ENCODE measurements around the gene CDYL2. TPM values are rescaled to one million over a fixed set of nuclear protein-coding genes. Genes with fewer than 3 reads are reported as not detected.
"Not testable (repeated sequence)": the region's sequence is repeated elsewhere in the genome, so short reads cannot be mapped to it uniquely, and the experiment has no call there.

CDYL2 gene
- total RNA-seq, 2 donors from 2014 or later, result 4.6 to 20.4 TPM

DNA sequence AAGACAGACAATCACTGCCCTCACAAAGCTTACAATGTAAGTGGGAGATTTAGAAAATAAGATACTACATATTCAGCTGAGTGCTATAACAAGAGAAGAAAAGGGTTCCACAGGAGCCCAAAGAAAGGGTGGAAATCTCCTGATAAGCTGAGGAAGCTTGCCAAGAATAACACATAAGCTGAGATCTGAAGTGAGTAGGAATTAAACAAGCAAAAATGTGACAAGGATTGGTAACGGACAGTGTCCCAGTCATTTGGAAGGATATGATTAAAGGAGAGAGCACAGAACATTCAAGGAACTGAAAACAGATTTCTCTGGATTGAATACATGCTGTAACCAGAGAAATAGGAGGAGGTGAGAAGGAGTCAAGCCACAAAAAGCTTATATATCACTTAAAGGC is 13.0 kb downstream of the CDYL2 start:
- Histone ChIP-seq H3K9me3 (no peaks in the 10 kb centered on the region), H3K27ac (no peak overlapping the region), H3K4me3 (no peak overlapping the region), H3K4me1 (ENCODE audit: control insufficient read depth in 1 of 2, low read depth in 2 of 2) (peaks cover 0 to 7% of the 10 kb centered on the region in 2 donors), H3K36me3 (no peaks in the 10 kb centered on the region), H3K27me3 (replicated peaks; ENCODE audit: insufficient read depth) (no peaks in the 10 kb centered on the region)
- ATAC-seq (ENCODE audit: insufficient number of reproducible peaks, low FRiP score, low read depth) (no peak), DNase-seq (ENCODE audit: low spot score) (no peak)
- TF ChIP-seq, protein P1, sequence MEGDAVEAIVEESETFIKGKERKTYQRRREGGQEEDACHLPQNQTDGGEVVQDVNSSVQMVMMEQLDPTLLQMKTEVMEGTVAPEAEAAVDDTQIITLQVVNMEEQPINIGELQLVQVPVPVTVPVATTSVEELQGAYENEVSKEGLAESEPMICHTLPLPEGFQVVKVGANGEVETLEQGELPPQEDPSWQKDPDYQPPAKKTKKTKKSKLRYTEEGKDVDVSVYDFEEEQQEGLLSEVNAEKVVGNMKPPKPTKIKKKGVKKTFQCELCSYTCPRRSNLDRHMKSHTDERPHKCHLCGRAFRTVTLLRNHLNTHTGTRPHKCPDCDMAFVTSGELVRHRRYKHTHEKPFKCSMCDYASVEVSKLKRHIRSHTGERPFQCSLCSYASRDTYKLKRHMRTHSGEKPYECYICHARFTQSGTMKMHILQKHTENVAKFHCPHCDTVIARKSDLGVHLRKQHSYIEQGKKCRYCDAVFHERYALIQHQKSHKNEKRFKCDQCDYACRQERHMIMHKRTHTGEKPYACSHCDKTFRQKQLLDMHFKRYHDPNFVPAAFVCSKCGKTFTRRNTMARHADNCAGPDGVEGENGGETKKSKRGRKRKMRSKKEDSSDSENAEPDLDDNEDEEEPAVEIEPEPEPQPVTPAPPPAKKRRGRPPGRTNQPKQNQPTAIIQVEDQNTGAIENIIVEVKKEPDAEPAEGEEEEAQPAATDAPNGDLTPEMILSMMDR (IDR thresholded peaks at IDR 0.05), result no peak

GRCh38 chr16:80790751-80791150 is 13.6 kb downstream of the CDYL2 start:
- Histone ChIP-seq H3K27ac (no peak overlapping the region), H3K9me3 (no peaks in the 10 kb centered on the region), H3K4me3 (no peak overlapping the region), H3K36me3 (no peaks in the 10 kb centered on the region), H3K4me1 (ENCODE audit: control insufficient read depth in 1 of 2, low read depth in 2 of 2) (peaks cover 0 to 7% of the 10 kb centered on the region in 2 donors), H3K27me3 (replicated peaks; ENCODE audit: insufficient read depth) (no peaks in the 10 kb centered on the region)
- ATAC-seq (ENCODE audit: insufficient number of reproducible peaks, low FRiP score, low read depth) (no peak), DNase-seq (ENCODE audit: low spot score) (no peak)
- TF ChIP-seq, protein P1 (IDR thresholded peaks at IDR 0.05), result no peak

- no peaks in the 10 kb centered on the region for H3K9me3 ChIP-seq
- DNase-seq (ENCODE audit: low spot score) (no peak), ATAC-seq (ENCODE audit: insufficient number of reproducible peaks, low FRiP score, low read depth) (no peak)
- H3K4me3 ChIP-seq, result no peak overlapping the region
- peaks cover 0 to 7% of the 10 kb centered on the region in 2 donors for H3K4me1 ChIP-seq (ENCODE audit: control insufficient read depth in 1 of 2, low read depth in 2 of 2)
- no peaks in the 10 kb centered on the region for H3K27me3 ChIP-seq (replicated peaks; ENCODE audit: insufficient read depth)
- H3K36me3 ChIP-seq, result no peaks in the 10 kb centered on the region
- no peak overlapping the region for H3K27ac ChIP-seq
- TF ChIP-seq, protein P1 (IDR thresholded peaks at IDR 0.05), result no peak
Observed at GRCh38 chr16:80788027-80788426, 16.4 kb downstream of the CDYL2 start.

GRCh38 chr16:80786561-80786960 is 17.8 kb downstream of the CDYL2 start:
- H3K4me3 ChIP-seq; H3K27ac ChIP-seq; H3K27me3 ChIP-seq (replicated peaks; ENCODE audit: insufficient read depth); H3K36me3 ChIP-seq; DNase-seq (ENCODE audit: low spot score); ATAC-seq (ENCODE audit: insufficient number of reproducible peaks, low FRiP score, low read depth); H3K4me1 ChIP-seq (ENCODE audit: control insufficient read depth in 1 of 2, low read depth in 2 of 2); H3K9me3 ChIP-seq: not testable (repeated sequence)

GRCh38 chr16:80784951-80785350 is 19.4 kb downstream of the CDYL2 start:
- H3K27me3 ChIP-seq (replicated peaks; ENCODE audit: insufficient read depth), result no peaks in the 10 kb centered on the region
- H3K9me3 ChIP-seq, result peaks cover 6% of the 10 kb centered on the region
- H3K27ac ChIP-seq, result no peak overlapping the region
- H3K36me3 ChIP-seq, result no peaks in the 10 kb centered on the region
- no peak overlapping the region for H3K4me3 ChIP-seq
- peaks cover 0 to 7% of the 10 kb centered on the region in 2 donors for H3K4me1 ChIP-seq (ENCODE audit: control insufficient read depth in 1 of 2, low read depth in 2 of 2)
- no peak for DNase-seq (ENCODE audit: low spot score)
- no peak for ATAC-seq (ENCODE audit: insufficient number of reproducible peaks, low FRiP score, low read depth)
- TF ChIP-seq, protein P1 (IDR thresholded peaks at IDR 0.05), result no peak

DNA sequence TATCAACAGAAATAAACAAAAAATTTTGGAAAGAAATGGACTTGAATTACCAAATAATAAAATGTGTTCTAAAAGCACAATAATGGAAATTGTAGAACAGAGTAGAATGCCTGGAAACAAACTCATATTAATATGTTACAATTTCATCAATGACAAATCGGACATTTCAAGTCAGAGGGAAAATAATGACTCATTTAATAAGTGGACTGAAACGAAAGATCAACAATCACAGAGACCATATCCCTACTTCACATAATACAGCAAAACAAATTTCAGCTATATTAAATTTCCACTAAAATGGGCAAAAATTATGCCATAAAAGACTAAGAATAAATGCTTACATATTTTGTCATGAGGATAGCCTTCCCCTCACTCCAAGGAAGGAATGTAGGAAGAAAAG is 25.7 kb downstream of the CDYL2 start:
- ATAC-seq (ENCODE audit: insufficient number of reproducible peaks, low FRiP score, low read depth) (no peak), DNase-seq (ENCODE audit: low spot score) (no peak)
- H3K27me3 ChIP-seq (replicated peaks; ENCODE audit: insufficient read depth), result no peaks in the 10 kb centered on the region
- H3K27ac ChIP-seq, result no peak overlapping the region
- H3K9me3 ChIP-seq, result peaks cover 6% of the 10 kb centered on the region
- no peak overlapping the region for H3K4me3 ChIP-seq
- no peaks in the 10 kb centered on the region for H3K4me1 ChIP-seq (ENCODE audit: control insufficient read depth in 1 of 2, low read depth in 2 of 2)
- H3K36me3 ChIP-seq, result no peaks in the 10 kb centered on the region
- TF ChIP-seq, protein P1 (IDR thresholded peaks at IDR 0.05), result no peak

Data from thoracic aorta (tissue), 2 donors.